ENCODE results near the gene LRPAP1.

LRPAP1 gene

DNA sequence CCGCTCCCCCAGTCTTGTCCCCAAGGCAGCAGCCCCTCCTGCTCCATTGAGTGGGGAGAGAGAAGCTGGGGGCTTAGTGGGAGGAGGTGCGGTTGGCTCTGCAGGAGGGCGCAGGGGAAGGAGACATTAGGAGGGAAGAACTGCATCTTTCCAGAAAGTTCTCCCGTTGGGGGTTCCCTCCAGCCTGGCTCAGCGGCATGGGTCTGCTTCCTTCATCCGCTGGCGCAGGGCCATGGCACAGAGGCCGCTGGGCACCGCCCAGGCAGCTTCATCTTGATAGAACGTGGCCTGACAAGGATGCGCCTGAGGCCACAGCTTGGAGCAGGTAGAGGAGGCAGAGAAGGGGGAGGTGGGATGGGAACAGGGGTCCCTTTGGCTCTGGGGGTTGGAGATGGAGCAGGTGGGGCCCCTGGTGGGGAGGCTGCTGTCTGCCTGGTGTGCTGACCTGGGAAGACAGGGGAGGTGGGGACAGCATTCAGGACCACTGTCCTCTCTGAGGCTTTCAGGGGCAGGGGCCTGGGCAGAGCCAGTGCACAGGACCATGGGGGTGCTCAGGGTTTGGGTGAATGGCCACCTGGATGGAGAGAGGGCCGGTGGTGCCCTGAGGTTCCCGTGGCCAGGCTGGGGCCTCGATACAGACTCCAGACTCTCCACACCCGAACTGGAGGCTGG is 57.0 kb downstream of the LRPAP1 start:
- Histone ChIP-seq H3K27ac (ENCODE audit: poor library complexity, severe bottlenecking) (no peak overlapping the region), H3K4me3 (ENCODE audit: severe bottlenecking) (no peak overlapping the region), H3K4me1 (ENCODE audit: insufficient read depth, poor library complexity, severe bottlenecking) (peaks cover 4% of the 10 kb centered on the region), H3K9me3 (ENCODE audit: severe bottlenecking) (no peaks in the 10 kb centered on the region), H3K27me3 (ENCODE audit: insufficient read depth, poor library complexity, severe bottlenecking) (peaks cover 8% of the 10 kb centered on the region), H3K36me3 (ENCODE audit: low read depth) (no peaks in the 10 kb centered on the region)
- DNase-seq (ENCODE audit: low spot score) = no peak
- TF ChIP-seq, protein P1, sequence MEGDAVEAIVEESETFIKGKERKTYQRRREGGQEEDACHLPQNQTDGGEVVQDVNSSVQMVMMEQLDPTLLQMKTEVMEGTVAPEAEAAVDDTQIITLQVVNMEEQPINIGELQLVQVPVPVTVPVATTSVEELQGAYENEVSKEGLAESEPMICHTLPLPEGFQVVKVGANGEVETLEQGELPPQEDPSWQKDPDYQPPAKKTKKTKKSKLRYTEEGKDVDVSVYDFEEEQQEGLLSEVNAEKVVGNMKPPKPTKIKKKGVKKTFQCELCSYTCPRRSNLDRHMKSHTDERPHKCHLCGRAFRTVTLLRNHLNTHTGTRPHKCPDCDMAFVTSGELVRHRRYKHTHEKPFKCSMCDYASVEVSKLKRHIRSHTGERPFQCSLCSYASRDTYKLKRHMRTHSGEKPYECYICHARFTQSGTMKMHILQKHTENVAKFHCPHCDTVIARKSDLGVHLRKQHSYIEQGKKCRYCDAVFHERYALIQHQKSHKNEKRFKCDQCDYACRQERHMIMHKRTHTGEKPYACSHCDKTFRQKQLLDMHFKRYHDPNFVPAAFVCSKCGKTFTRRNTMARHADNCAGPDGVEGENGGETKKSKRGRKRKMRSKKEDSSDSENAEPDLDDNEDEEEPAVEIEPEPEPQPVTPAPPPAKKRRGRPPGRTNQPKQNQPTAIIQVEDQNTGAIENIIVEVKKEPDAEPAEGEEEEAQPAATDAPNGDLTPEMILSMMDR (IDR thresholded peaks at IDR 0.05; ENCODE audit: poor library complexity, severe bottlenecking) = no peak
- no peak for ATAC-seq (ENCODE audit: low read depth)

GRCh38 chr4:3473996-3474765 is 58.0 kb downstream of the LRPAP1 start:
- Histone ChIP-seq H3K9me3 (ENCODE audit: severe bottlenecking) (no peaks in the 10 kb centered on the region), H3K27me3 (ENCODE audit: insufficient read depth, poor library complexity, severe bottlenecking) (peaks cover 8% of the 10 kb centered on the region), H3K27ac (ENCODE audit: poor library complexity, severe bottlenecking) (no peak overlapping the region), H3K4me1 (ENCODE audit: insufficient read depth, poor library complexity, severe bottlenecking) (peaks cover 4% of the 10 kb centered on the region), H3K36me3 (ENCODE audit: low read depth) (no peaks in the 10 kb centered on the region), H3K4me3 (ENCODE audit: severe bottlenecking) (no peak overlapping the region)
- TF ChIP-seq, protein P1 (IDR thresholded peaks at IDR 0.05; ENCODE audit: poor library complexity, severe bottlenecking) = no peak
- ATAC-seq (ENCODE audit: low read depth) (no peak), DNase-seq (ENCODE audit: low spot score) (no peak)

- no peak for DNase-seq (ENCODE audit: low spot score)
These were observed 58.9 kb downstream of the LRPAP1 start for GRCh38 chr4:3473181-3473950.

GRCh38 chr4:3472411-3473141 is 59.6 kb downstream of the LRPAP1 start:
- Histone ChIP-seq H3K4me1 (ENCODE audit: insufficient read depth, poor library complexity, severe bottlenecking) (peaks cover 4% of the 10 kb centered on the region), H3K36me3 (ENCODE audit: low read depth) (no peaks in the 10 kb centered on the region), H3K4me3 (ENCODE audit: severe bottlenecking) (no peak overlapping the region), H3K27ac (ENCODE audit: poor library complexity, severe bottlenecking) (no peak overlapping the region), H3K9me3 (ENCODE audit: severe bottlenecking) (no peaks in the 10 kb centered on the region), H3K27me3 (ENCODE audit: insufficient read depth, poor library complexity, severe bottlenecking) (peaks cover 8% of the 10 kb centered on the region)
- TF ChIP-seq, protein P1 (IDR thresholded peaks at IDR 0.05; ENCODE audit: poor library complexity, severe bottlenecking) = no peak
- no peak for DNase-seq (ENCODE audit: low spot score)
- ATAC-seq (ENCODE audit: low read depth) = no peak

More at GRCh38 chr4:3473181-3473950, 58.9 kb downstream of the LRPAP1 start:
- Histone ChIP-seq H3K27me3 (ENCODE audit: insufficient read depth, poor library complexity, severe bottlenecking) (peaks cover 8% of the 10 kb centered on the region), H3K9me3 (ENCODE audit: severe bottlenecking) (no peaks in the 10 kb centered on the region), H3K4me3 (ENCODE audit: severe bottlenecking) (no peak overlapping the region), H3K4me1 (ENCODE audit: insufficient read depth, poor library complexity, severe bottlenecking) (peaks cover 4% of the 10 kb centered on the region), H3K36me3 (ENCODE audit: low read depth) (no peaks in the 10 kb centered on the region), H3K27ac (ENCODE audit: poor library complexity, severe bottlenecking) (no peak overlapping the region)
- ATAC-seq (ENCODE audit: low read depth) = peak; percentile 18; the same call in 1 of the 3 replicates
- TF ChIP-seq, protein P1 (IDR thresholded peaks at IDR 0.05; ENCODE audit: poor library complexity, severe bottlenecking) = no peak

All from RWPE2 (cell line).